Caco-2 (cell line): ENCODE data around the gene APP. TPM values are rescaled to one million over a fixed set of nuclear protein-coding genes. Genes with fewer than 3 reads are reported as not detected.

Experiments used
- BruUV-seq: library from RNA; stranded (reverse); fragments of 400-500 nt; replicated peaks from 2 replicates; lab custom pipeline; 2021; lab: Mats Ljungman, UMichigan
- CTCF ChIA-PET: fragments of 300-600 bp; sonication (Branson Sonifier 250); formaldehyde crosslinking; loops from one replicate; lab custom pipeline; 2022; ENCODE audit warnings: antibody characterized with exemption; lab: Charles Lee
- POLR2A ChIA-PET: fragments of 300-600 bp; sonication (Branson Sonifier 250); formaldehyde crosslinking; loops from one replicate; lab custom pipeline; 2022; ENCODE audit warnings: antibody characterized with exemption; lab: Charles Lee
- DNase-seq, 2 experiments: peaks; one replicate each; pipeline versions ENCODE4 v3.0.0 to v3.0.0-alpha.2; 2020 to 2022
- H3K27me3 ChIP-seq: replicated peaks from 2 replicates; pipeline ENCODE4 v1.6.0; 2011; ENCODE audit warnings: low read length; ENCODE audit not compliant: control insufficient read depth, insufficient read depth
- H3K36me3 ChIP-seq: 2 replicates; pipeline ENCODE4 v1.5.1; 2011; ENCODE audit warnings: low read length; ENCODE audit not compliant: control insufficient read depth, insufficient read depth
- H3K4me1 ChIP-seq: fragments of 250-450 bp; sonication (Bioruptor Pico); 2 replicates; pipeline ENCODE4 v1.5.1; 2020; ENCODE audit warnings: mild to moderate bottlenecking
- H3K4me3 ChIP-seq: 2 replicates; pipeline ENCODE4 v1.5.1; 2011; ENCODE audit warnings: low read depth, mild to moderate bottlenecking, control low read depth, low read length
- H3K9me3 ChIP-seq: fragments of 250-450 bp; sonication (Bioruptor Pico); 2 replicates; pipeline ENCODE4 v1.5.1; 2020; ENCODE audit warnings: mild to moderate bottlenecking, moderate library complexity
- H3K27ac Mint-ChIP-seq: one replicate; pipeline ENCODE4 v1.8.0; 2022; ENCODE audit warnings: mixed read lengths; ENCODE audit not compliant: unreplicated experiment
- H3K27me3 Mint-ChIP-seq: one replicate; pipeline ENCODE4 v1.8.0; 2022; ENCODE audit warnings: mixed read lengths; ENCODE audit not compliant: insufficient read depth, unreplicated experiment
- H3K36me3 Mint-ChIP-seq: one replicate; pipeline ENCODE4 v1.8.0; 2022; ENCODE audit warnings: mild to moderate bottlenecking, mixed read lengths; ENCODE audit not compliant: insufficient read depth, unreplicated experiment
- H3K4me1 Mint-ChIP-seq: one replicate; pipeline ENCODE4 v1.8.0; 2022; ENCODE audit warnings: low read depth, mixed read lengths; ENCODE audit not compliant: unreplicated experiment
- H3K4me3 Mint-ChIP-seq: one replicate; pipeline ENCODE4 v1.8.0; 2022; ENCODE audit warnings: mild to moderate bottlenecking, moderate library complexity, mixed read lengths; ENCODE audit not compliant: unreplicated experiment
- H3K9me3 Mint-ChIP-seq: one replicate; pipeline ENCODE4 v1.8.0; 2022; ENCODE audit warnings: mixed read lengths; ENCODE audit not compliant: unreplicated experiment
- intact Hi-C: fragments of 100-400 bp; cut with micrococcal nuclease; formaldehyde crosslinking; loops from one replicate; pipeline ENCODE4 v1.10.0; 2022; ENCODE audit not compliant: unreplicated experiment
- total RNA-seq: library from RNA; stranded (reverse); gene quantifications from 2 replicates; pipeline ENCODE4 v1.2.3, GENCODE V29; 2022
- TF ChIP-seq, protein P1 (sequence below), 2 experiments: fragments of 200-600 bp in 1 of 2; IDR thresholded peaks; 1 replicate in 1 of 2; 2 replicates in 1 of 2; pipeline versions ENCODE4 v1.5.1 to v1.8.0; 2011 to 2022; ENCODE audit warnings: antibody characterized with exemption in 1 of 2, control low read depth in 1 of 2, inconsistent platforms in 1 of 2, low read depth in 1 of 2, low read length in 1 of 2, mild to moderate bottlenecking in 1 of 2, moderate library complexity in 1 of 2; ENCODE audit not compliant: insufficient read depth in 1 of 2, severe bottlenecking in 1 of 2, unreplicated experiment in 1 of 2

Gene APP
- total RNA-seq, 1 experiment from 2014 or later: 331 TPM

- no TSS peak for BruUV-seq
- Histone ChIP-seq H3K36me3 (no peaks in the 10 kb centered on the region), H3K4me1 (no peaks in the 10 kb centered on the region), H3K27me3 (no peaks in the 10 kb centered on the region), H3K9me3 (no peaks in the 10 kb centered on the region), H3K4me3 (no peak overlapping the region)
- no peak overlapping the region for H3K27ac Mint-ChIP-seq
- H3K4me3 Mint-ChIP-seq: no peak overlapping the region
- ChIA-PET CTCF (no interaction called here), POLR2A (no interaction called here)
- intact Hi-C loops: no loop called here
- TF ChIP-seq, protein P1, sequence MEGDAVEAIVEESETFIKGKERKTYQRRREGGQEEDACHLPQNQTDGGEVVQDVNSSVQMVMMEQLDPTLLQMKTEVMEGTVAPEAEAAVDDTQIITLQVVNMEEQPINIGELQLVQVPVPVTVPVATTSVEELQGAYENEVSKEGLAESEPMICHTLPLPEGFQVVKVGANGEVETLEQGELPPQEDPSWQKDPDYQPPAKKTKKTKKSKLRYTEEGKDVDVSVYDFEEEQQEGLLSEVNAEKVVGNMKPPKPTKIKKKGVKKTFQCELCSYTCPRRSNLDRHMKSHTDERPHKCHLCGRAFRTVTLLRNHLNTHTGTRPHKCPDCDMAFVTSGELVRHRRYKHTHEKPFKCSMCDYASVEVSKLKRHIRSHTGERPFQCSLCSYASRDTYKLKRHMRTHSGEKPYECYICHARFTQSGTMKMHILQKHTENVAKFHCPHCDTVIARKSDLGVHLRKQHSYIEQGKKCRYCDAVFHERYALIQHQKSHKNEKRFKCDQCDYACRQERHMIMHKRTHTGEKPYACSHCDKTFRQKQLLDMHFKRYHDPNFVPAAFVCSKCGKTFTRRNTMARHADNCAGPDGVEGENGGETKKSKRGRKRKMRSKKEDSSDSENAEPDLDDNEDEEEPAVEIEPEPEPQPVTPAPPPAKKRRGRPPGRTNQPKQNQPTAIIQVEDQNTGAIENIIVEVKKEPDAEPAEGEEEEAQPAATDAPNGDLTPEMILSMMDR (IDR thresholded peaks at IDR 0.05; ENCODE audit: insufficient read depth in 1 of 2, low read depth in 1 of 2, low read length in 1 of 2, severe bottlenecking in 1 of 2, unreplicated experiment in 1 of 2): no peak
- H3K4me1 Mint-ChIP-seq: no peaks in the 10 kb centered on the region
- no peaks in the 10 kb centered on the region for H3K27me3 Mint-ChIP-seq
- H3K36me3 Mint-ChIP-seq: peaks cover 29% of the 10 kb centered on the region
- no peaks in the 10 kb centered on the region for H3K9me3 Mint-ChIP-seq
- DNase-seq: no peak
Observed at GRCh38 chr21:25908495-25908894, 262.1 kb downstream of the APP start.

DNA sequence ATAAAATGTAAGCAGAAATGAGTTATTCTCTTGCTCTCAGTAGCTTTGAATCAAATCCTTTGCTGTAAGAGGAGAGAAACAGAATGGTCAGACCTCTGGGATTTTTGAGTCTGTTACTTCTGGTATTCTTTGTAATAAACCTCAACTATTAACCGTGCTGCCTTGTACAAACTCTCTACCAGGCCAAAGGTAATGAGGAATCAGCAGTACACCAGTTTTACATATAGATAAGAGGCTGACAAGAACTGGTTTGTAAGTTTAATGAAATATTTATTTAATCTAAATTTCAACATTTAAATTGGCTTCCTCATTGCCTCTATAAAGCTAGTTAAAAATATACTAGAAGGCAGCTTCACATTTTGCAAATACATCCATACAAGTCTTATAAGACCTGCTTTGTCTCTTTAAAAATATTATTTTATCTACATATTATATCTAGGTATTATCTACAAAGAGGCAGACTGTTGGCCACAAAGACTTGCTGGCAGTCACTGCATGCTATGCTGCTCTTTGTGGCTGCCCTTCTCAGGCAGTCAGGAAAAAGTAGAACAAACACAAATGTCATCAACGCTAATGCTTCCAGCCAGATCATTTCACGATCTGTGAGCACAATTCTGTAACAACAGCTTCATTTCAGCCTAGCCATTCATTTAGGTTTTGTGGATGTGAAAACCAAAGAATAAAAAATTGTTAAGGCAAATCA is 262.8 kb downstream of the APP start:
- intact Hi-C loops: no loop called here
- H3K4me1 Mint-ChIP-seq: no peaks in the 10 kb centered on the region
- no peaks in the 10 kb centered on the region for H3K4me1 ChIP-seq
- peaks cover 28% of the 10 kb centered on the region for H3K36me3 Mint-ChIP-seq
- H3K27me3 ChIP-seq: no peaks in the 10 kb centered on the region
- TF ChIP-seq, protein P1 (IDR thresholded peaks at IDR 0.05; ENCODE audit: insufficient read depth in 1 of 2, low read depth in 1 of 2, low read length in 1 of 2, severe bottlenecking in 1 of 2, unreplicated experiment in 1 of 2): no peak
- POLR2A ChIA-PET: no interaction called here
- H3K4me3 Mint-ChIP-seq: no peak overlapping the region
- no peaks in the 10 kb centered on the region for H3K36me3 ChIP-seq
- BruUV-seq: no TSS peak
- H3K27ac Mint-ChIP-seq: no peak overlapping the region
- no peak for DNase-seq
- no peaks in the 10 kb centered on the region for H3K9me3 ChIP-seq
- no peaks in the 10 kb centered on the region for H3K27me3 Mint-ChIP-seq
- H3K9me3 Mint-ChIP-seq: no peaks in the 10 kb centered on the region
- CTCF ChIA-PET: no interaction called here
- no peak overlapping the region for H3K4me3 ChIP-seq

DNA sequence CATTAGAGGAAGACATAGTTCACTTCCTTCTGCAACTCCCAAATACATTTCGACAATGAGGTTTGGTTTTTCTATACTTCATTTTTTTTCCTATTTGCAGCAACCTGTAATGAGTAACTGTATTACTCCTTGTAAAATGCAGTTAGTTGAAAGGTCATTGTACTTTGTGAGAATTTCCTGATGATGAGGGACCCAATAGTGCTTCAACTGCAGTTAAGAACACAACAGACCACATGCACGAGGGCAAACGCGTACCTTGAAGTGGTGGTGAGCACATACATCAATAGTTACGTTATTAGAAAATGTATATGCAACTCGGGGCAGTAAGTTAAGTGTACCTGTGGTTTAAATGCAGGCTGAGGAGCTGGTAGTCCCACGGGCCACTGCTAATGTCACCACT is 264.0 kb downstream of the APP start:
- no peaks in the 10 kb centered on the region for H3K27me3 Mint-ChIP-seq
- H3K4me3 ChIP-seq: no peak overlapping the region
- DNase-seq: no peak
- no peak overlapping the region for H3K27ac Mint-ChIP-seq
- no TSS peak for BruUV-seq
- no peak overlapping the region for H3K4me3 Mint-ChIP-seq
- no peaks in the 10 kb centered on the region for H3K9me3 Mint-ChIP-seq
- no peaks in the 10 kb centered on the region for H3K36me3 ChIP-seq
- H3K27me3 ChIP-seq: no peaks in the 10 kb centered on the region
- H3K4me1 Mint-ChIP-seq: no peaks in the 10 kb centered on the region
- H3K9me3 ChIP-seq: no peaks in the 10 kb centered on the region
- intact Hi-C loops: no loop called here
- TF ChIP-seq, protein P1 (IDR thresholded peaks at IDR 0.05; ENCODE audit: insufficient read depth in 1 of 2, low read depth in 1 of 2, low read length in 1 of 2, severe bottlenecking in 1 of 2, unreplicated experiment in 1 of 2): no peak
- ChIA-PET POLR2A (no interaction called here), CTCF (no interaction called here)
- H3K36me3 Mint-ChIP-seq: peaks cover 28% of the 10 kb centered on the region
- H3K4me1 ChIP-seq: no peaks in the 10 kb centered on the region
